ENCODE results near the gene PLPPR5.

PLPPR5 gene

GRCh38 chr1:98975113-98975512, 29.5 kb downstream of the PLPPR5 start:
- no peak for DNase-seq (ENCODE audit: low read depth, low spot score)
- no peak overlapping the region for H3K27ac ChIP-seq

GRCh38 chr1:98969798-98970490, 34.7 kb downstream of the PLPPR5 start:
- no peak for DNase-seq (ENCODE audit: low read depth, low spot score)
- no peak overlapping the region for H3K27ac ChIP-seq

- no peak for DNase-seq (ENCODE audit: low read depth, low spot score)
Observed at GRCh38 chr1:98967122-98967521, 37.5 kb downstream of the PLPPR5 start.

GRCh38 chr1:98965394-98965793, 39.3 kb downstream of the PLPPR5 start:
- H3K27ac ChIP-seq: peak overlapping the region; percentile 0
- no peak for DNase-seq (ENCODE audit: low read depth, low spot score)

More at GRCh38 chr1:98967122-98967521, 37.5 kb downstream of the PLPPR5 start:
- no peak overlapping the region for H3K27ac ChIP-seq

GRCh38 chr1:98964198-98964597, 40.5 kb downstream of the PLPPR5 start:
- no peak overlapping the region for H3K27ac ChIP-seq
- DNase-seq (ENCODE audit: low read depth, low spot score): no peak

- no peak overlapping the region for H3K27ac ChIP-seq
- DNase-seq (ENCODE audit: low read depth, low spot score): no peak
Observed at GRCh38 chr1:98963064-98963758, 41.5 kb downstream of the PLPPR5 start.

GRCh38 chr1:98962156-98962555, 42.5 kb downstream of the PLPPR5 start:
- H3K27ac ChIP-seq: no peak overlapping the region
- no peak for DNase-seq (ENCODE audit: low read depth, low spot score)

GRCh38 chr1:98949621-98950020, 55.0 kb downstream of the PLPPR5 start:
- H3K27ac ChIP-seq: no peak overlapping the region
- DNase-seq (ENCODE audit: low read depth, low spot score): no peak

GRCh38 chr1:98949166-98949565, 55.5 kb downstream of the PLPPR5 start:
- DNase-seq (ENCODE audit: low read depth, low spot score): no peak
- H3K27ac ChIP-seq: no peak overlapping the region

- no peak overlapping the region for H3K27ac ChIP-seq
- no peak for DNase-seq (ENCODE audit: low read depth, low spot score)
Observed at GRCh38 chr1:98947071-98947470, 57.6 kb downstream of the PLPPR5 start.

- peak; percentile 44 for DNase-seq (ENCODE audit: low read depth, low spot score)
Observed at GRCh38 chr1:98940722-98941079, 64.0 kb downstream of the PLPPR5 start.

GRCh38 chr1:98940069-98940721, 64.5 kb downstream of the PLPPR5 start:
- peak overlapping the region; percentile 18 for H3K27ac ChIP-seq
- DNase-seq (ENCODE audit: low read depth, low spot score): no peak

More at GRCh38 chr1:98940722-98941079, 64.0 kb downstream of the PLPPR5 start:
- H3K27ac ChIP-seq: peak overlapping the region; percentile 18

GRCh38 chr1:98939471-98939870, 65.2 kb downstream of the PLPPR5 start:
- DNase-seq (ENCODE audit: low read depth, low spot score): no peak

GRCh38 chr1:98937347-98937746, 67.3 kb downstream of the PLPPR5 start:
- H3K27ac ChIP-seq: no peak overlapping the region
- no peak for DNase-seq (ENCODE audit: low read depth, low spot score)

More at GRCh38 chr1:98939471-98939870, 65.2 kb downstream of the PLPPR5 start:
- H3K27ac ChIP-seq: no peak overlapping the region

- no peak for DNase-seq (ENCODE audit: low read depth, low spot score)
- no peak overlapping the region for H3K27ac ChIP-seq
Observed at GRCh38 chr1:98932184-98932583, 72.5 kb downstream of the PLPPR5 start.

- H3K27ac ChIP-seq: no peak overlapping the region
- DNase-seq (ENCODE audit: low read depth, low spot score): no peak
Observed at GRCh38 chr1:98931128-98931835, 73.4 kb downstream of the PLPPR5 start.

GRCh38 chr1:98929437-98929836, 75.2 kb downstream of the PLPPR5 start:
- no peak overlapping the region for H3K27ac ChIP-seq

GRCh38 chr1:98926597-98926996, 78.1 kb downstream of the PLPPR5 start:
- no peak for DNase-seq (ENCODE audit: low read depth, low spot score)

More at GRCh38 chr1:98929437-98929836, 75.2 kb downstream of the PLPPR5 start:
- no peak for DNase-seq (ENCODE audit: low read depth, low spot score)

GRCh38 chr1:98924977-98925376, 79.7 kb downstream of the PLPPR5 start:
- no peak for DNase-seq (ENCODE audit: low read depth, low spot score)
- H3K27ac ChIP-seq: no peak overlapping the region

More at GRCh38 chr1:98926597-98926996, 78.1 kb downstream of the PLPPR5 start:
- no peak overlapping the region for H3K27ac ChIP-seq

GRCh38 chr1:98923667-98924066, 81.0 kb downstream of the PLPPR5 start:
- no peak for DNase-seq (ENCODE audit: low read depth, low spot score)
- peak overlapping the region; percentile 29 for H3K27ac ChIP-seq

Measured in epithelial cell of prostate (primary cell).